Suprapubic skin (tissue), 4 donors: Measurements from ENCODE around the gene CYP8B1.

ENCODE experiments used
- POLR2A ChIP-seq, 2 donors: fragments of 450-650 bp; IDR thresholded peaks; one replicate each; pipeline ENCODE4 v1.6.1; 2017; ENCODE audit warnings: antibody characterized with exemption in 2 of 2, mild to moderate bottlenecking in 2 of 2, moderate library complexity in 2 of 2
- POLR2AphosphoS5 ChIP-seq, 3 donors: sonication (generic); formaldehyde crosslinking; IDR thresholded peaks; one replicate each; pipeline ENCODE4 v1.6.1; 2017; ENCODE audit warnings: antibody characterized with exemption in 3 of 3
- TF ChIP-seq, protein P1 (sequence below), 2 donors: fragments of 200-600 bp in 1 of 2; fragments of 450-650 bp in 1 of 2; sonication (generic) in 1 of 2; IDR thresholded peaks; one replicate each; pipeline ENCODE4 v1.5.1; 2016 to 2019; ENCODE audit warnings: antibody characterized with exemption in 2 of 2, mild to moderate bottlenecking in 1 of 2, moderate library complexity in 1 of 2

DNA sequence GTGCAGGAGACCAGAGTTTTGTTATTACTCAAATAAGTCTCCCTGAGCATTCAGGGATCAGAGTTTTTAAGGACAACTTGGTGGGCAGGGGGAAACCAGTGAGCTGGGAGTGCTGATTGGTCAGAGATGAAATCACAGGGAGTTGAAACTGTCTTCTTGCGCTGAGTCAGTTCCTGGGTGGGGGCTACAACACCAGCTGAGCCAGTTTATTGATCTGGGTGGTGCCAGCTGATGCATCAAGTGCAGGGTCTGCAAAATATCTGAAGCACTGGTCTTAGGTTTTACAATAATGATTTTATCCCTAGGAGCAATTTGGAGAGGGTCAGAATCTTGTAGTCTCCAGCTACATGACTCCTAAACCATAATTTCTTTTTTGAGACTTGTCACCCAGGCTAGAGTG, 16.5 kb upstream of the CYP8B1 start:
- TF ChIP-seq, protein P1, sequence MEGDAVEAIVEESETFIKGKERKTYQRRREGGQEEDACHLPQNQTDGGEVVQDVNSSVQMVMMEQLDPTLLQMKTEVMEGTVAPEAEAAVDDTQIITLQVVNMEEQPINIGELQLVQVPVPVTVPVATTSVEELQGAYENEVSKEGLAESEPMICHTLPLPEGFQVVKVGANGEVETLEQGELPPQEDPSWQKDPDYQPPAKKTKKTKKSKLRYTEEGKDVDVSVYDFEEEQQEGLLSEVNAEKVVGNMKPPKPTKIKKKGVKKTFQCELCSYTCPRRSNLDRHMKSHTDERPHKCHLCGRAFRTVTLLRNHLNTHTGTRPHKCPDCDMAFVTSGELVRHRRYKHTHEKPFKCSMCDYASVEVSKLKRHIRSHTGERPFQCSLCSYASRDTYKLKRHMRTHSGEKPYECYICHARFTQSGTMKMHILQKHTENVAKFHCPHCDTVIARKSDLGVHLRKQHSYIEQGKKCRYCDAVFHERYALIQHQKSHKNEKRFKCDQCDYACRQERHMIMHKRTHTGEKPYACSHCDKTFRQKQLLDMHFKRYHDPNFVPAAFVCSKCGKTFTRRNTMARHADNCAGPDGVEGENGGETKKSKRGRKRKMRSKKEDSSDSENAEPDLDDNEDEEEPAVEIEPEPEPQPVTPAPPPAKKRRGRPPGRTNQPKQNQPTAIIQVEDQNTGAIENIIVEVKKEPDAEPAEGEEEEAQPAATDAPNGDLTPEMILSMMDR (IDR thresholded peaks at IDR 0.05), result no peak
- TF ChIP-seq POLR2A (IDR thresholded peaks at IDR 0.05) (no peak), POLR2AphosphoS5 (IDR thresholded peaks at IDR 0.05) (no peak)
